ENCODE results near the gene GDPD4. TPM values are rescaled to one million over a fixed set of nuclear protein-coding genes. Genes with fewer than 3 reads are reported as not detected.

GDPD4 gene
- total RNA-seq, 2 donors from 2014 or later, result not detected

DNA sequence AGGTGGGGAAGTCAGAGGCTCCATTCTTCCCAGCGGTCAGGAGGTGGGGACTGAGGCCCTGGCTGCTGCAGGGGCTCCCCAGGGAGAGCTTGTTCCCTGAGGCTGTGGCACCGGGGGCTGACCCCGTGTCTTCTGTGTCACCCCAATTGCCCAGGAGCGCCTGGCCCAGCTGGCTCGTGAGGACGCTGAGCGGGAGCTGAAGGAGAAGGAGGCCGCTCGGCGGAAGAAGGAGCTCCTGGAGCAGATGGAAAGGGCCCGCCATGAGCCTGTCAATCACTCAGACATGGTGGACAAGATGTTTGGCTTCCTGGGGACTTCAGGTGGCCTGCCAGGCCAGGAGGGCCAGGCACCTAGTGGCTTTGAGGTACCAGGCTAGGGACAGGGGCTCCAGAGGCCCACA lies 120.3 kb downstream of the GDPD4 start:
- H3K27me3 ChIP-seq, result no peaks in the 10 kb centered on the region
- H3K36me3 ChIP-seq, result no peaks in the 10 kb centered on the region
- H3K4me3 ChIP-seq, result no peak overlapping the region
- no peak for DNase-seq
- H3K27ac ChIP-seq, result no peak overlapping the region
- no peak overlapping the region for H3K9ac ChIP-seq (ENCODE audit: low read depth in 2 of 2, low read length in 2 of 2)
- TF ChIP-seq, protein P1, sequence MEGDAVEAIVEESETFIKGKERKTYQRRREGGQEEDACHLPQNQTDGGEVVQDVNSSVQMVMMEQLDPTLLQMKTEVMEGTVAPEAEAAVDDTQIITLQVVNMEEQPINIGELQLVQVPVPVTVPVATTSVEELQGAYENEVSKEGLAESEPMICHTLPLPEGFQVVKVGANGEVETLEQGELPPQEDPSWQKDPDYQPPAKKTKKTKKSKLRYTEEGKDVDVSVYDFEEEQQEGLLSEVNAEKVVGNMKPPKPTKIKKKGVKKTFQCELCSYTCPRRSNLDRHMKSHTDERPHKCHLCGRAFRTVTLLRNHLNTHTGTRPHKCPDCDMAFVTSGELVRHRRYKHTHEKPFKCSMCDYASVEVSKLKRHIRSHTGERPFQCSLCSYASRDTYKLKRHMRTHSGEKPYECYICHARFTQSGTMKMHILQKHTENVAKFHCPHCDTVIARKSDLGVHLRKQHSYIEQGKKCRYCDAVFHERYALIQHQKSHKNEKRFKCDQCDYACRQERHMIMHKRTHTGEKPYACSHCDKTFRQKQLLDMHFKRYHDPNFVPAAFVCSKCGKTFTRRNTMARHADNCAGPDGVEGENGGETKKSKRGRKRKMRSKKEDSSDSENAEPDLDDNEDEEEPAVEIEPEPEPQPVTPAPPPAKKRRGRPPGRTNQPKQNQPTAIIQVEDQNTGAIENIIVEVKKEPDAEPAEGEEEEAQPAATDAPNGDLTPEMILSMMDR (IDR thresholded peaks at IDR 0.05), result no peak
- no peaks in the 10 kb centered on the region for H3K9me3 ChIP-seq
- H3K4me1 ChIP-seq, result no peaks in the 10 kb centered on the region
- intact Hi-C loops (cut with DNase I), result no loop called here

DNA sequence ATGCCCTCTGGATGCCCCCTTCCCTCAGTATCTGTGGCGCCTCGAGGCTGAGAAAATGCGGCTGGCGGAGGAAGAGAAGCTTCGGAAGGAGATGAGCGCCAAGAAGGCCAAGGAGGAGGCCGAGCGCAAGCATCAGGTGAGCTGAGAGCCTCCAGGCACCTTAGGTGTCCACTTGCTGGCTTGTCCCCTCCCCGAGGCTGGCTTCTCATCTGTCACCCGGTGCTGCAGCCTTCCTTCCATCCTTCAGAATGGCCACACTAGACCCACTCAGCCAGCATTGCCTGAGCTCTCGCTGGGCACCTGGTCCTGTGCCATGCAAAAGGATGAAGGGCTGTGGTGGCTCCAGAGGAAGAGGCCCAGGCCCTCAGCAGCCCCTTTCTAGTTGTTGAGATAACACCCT lies 121.1 kb downstream of the GDPD4 start:
- DNase-seq, result no peak
- intact Hi-C loops (cut with DNase I), result no loop called here
- TF ChIP-seq, protein P1 (IDR thresholded peaks at IDR 0.05), result no peak
- H3K36me3 ChIP-seq, result no peaks in the 10 kb centered on the region
- H3K4me1 ChIP-seq, result no peaks in the 10 kb centered on the region
- H3K9me3 ChIP-seq, result no peaks in the 10 kb centered on the region
- no peak overlapping the region for H3K9ac ChIP-seq (ENCODE audit: low read depth in 2 of 2, low read length in 2 of 2)
- H3K27me3 ChIP-seq, result no peaks in the 10 kb centered on the region
- no peak overlapping the region for H3K27ac ChIP-seq
- no peak overlapping the region for H3K4me3 ChIP-seq

DNA sequence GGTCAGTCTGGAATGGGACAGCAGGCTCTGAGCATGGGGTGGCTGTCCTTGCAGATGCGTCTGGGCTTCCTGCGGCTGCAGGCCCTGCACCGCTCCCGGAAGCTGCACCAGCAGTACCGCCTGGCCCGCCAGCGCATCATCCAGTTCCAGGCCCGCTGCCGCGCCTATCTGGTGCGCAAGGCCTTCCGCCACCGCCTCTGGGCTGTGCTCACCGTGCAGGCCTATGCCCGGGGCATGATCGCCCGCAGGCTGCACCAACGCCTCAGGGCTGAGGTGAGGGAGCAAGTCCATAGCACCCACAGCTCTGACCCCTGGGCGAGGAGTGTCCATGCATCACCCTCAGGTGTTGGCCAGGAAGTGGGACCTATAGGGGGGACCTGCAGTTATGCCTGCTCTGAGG lies 121.8 kb downstream of the GDPD4 start:
- no peak overlapping the region for H3K27ac ChIP-seq
- TF ChIP-seq, protein P1 (IDR thresholded peaks at IDR 0.05), result no peak
- H3K9me3 ChIP-seq, result no peaks in the 10 kb centered on the region
- intact Hi-C loops (cut with DNase I), result no loop called here
- H3K36me3 ChIP-seq, result no peaks in the 10 kb centered on the region
- H3K4me1 ChIP-seq, result no peaks in the 10 kb centered on the region
- H3K9ac ChIP-seq (ENCODE audit: low read depth in 2 of 2, low read length in 2 of 2), result no peak overlapping the region
- DNase-seq, result no peak
- H3K27me3 ChIP-seq, result no peaks in the 10 kb centered on the region
- no peak overlapping the region for H3K4me3 ChIP-seq

DNA sequence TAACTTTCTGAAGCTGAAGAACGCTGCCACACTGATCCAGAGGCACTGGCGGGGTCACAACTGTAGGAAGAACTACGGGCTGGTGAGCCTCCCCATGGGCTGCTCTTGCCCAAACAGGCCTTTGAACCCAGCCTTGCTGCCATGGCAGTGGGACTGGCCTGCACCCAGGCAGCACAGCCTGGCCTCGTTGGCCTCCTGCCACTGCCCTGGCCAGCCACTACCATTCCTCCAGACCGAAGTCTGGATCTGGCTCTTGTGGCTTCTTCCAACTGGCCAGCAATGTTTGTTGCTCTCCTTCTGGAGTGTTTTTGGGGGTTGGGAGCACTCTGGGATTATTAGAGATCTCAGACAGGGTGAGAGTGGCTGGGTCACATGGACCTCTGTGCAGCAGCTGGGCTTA lies 122.4 kb downstream of the GDPD4 start:
- no peak overlapping the region for H3K4me3 ChIP-seq
- H3K4me1 ChIP-seq, result no peaks in the 10 kb centered on the region
- intact Hi-C loops (cut with DNase I), result no loop called here
- TF ChIP-seq, protein P1 (IDR thresholded peaks at IDR 0.05), result no peak
- H3K27me3 ChIP-seq, result no peaks in the 10 kb centered on the region
- no peak overlapping the region for H3K27ac ChIP-seq
- no peak for DNase-seq
- no peaks in the 10 kb centered on the region for H3K9me3 ChIP-seq
- H3K9ac ChIP-seq (ENCODE audit: low read depth in 2 of 2, low read length in 2 of 2), result no peak overlapping the region
- H3K36me3 ChIP-seq, result no peaks in the 10 kb centered on the region

DNA sequence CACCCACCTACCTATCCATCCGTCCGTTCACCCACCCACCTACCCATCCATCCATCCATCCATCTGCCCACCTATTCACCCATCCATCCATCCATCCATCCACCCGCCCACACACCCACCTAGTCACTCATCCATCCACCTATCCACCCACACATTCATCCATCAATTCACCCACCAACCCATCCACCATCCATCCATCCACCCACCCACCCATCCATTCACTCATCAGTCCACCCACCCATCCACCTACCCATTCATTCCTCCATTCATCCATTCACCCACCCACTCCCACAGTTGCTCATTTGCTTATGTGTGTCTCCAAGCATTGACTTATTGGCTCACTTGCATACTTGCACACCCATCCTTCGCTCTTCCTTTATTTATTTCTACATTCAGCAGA lies 123.3 kb downstream of the GDPD4 start:
- intact Hi-C loops (cut with DNase I), result no loop called here
- no peaks in the 10 kb centered on the region for H3K9me3 ChIP-seq
- no peaks in the 10 kb centered on the region for H3K4me1 ChIP-seq
- H3K36me3 ChIP-seq, result no peaks in the 10 kb centered on the region
- no peak for DNase-seq
- TF ChIP-seq, protein P1 (IDR thresholded peaks at IDR 0.05), result no peak
- no peak overlapping the region for H3K4me3 ChIP-seq
- no peak overlapping the region for H3K9ac ChIP-seq (ENCODE audit: low read depth in 2 of 2, low read length in 2 of 2)
- no peaks in the 10 kb centered on the region for H3K27me3 ChIP-seq
- H3K27ac ChIP-seq, result no peak overlapping the region

DNA sequence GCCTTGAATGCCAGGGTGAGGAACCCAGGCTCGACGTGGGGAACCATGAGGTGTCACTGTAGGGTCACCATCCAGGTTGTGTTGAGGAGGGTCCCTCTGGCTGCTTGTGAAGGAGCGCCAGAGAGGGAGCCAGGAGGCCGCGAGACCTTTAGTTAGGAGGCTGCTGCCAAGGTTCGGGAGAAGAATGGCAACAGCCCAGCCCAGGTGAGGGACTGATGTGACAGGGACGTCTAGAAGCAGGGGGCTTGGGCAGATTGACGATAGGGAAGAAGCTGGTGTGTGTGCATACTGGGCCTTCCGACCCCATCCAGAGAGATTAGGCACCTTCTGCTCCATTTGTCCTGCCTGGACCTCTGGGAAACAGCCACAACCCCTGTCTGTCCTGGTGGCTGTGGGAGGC lies 124.5 kb downstream of the GDPD4 start:
- Histone ChIP-seq H3K4me3 (no peak overlapping the region), H3K9me3 (no peaks in the 10 kb centered on the region), H3K27ac (no peak overlapping the region), H3K9ac (ENCODE audit: low read depth in 2 of 2, low read length in 2 of 2) (no peak overlapping the region), H3K27me3 (no peaks in the 10 kb centered on the region), H3K4me1 (no peaks in the 10 kb centered on the region), H3K36me3 (no peaks in the 10 kb centered on the region)
- TF ChIP-seq, protein P1 (IDR thresholded peaks at IDR 0.05), result no peak
- intact Hi-C loops (cut with DNase I), result no loop called here
- no peak for DNase-seq

Data from colonic mucosa (tissue), 4 donors.